Progenitor cell of endocrine pancreas (in vitro differentiated cells): Measurements from ENCODE around the gene LGALS3. TPM values are rescaled to one million over a fixed set of nuclear protein-coding genes. Genes with fewer than 3 reads are reported as not detected.

Experiments
- DNase-seq: peaks from one replicate; pipeline ENCODE4 v3.0.0; 2021; ENCODE audit warnings: low spot score; ENCODE audit not compliant: unreplicated experiment
- H3K27ac Mint-ChIP-seq: 2 replicates; pipeline ENCODE4 v1.8.0; 2021; ENCODE audit warnings: mild to moderate bottlenecking, moderate library complexity, mixed read lengths
- H3K27me3 Mint-ChIP-seq: 2 replicates; pipeline ENCODE4 v1.8.0; 2021; ENCODE audit warnings: mixed read lengths
- H3K36me3 Mint-ChIP-seq: 2 replicates; pipeline ENCODE4 v1.8.0; 2022; ENCODE audit warnings: mixed read lengths; ENCODE audit not compliant: insufficient read depth
- H3K4me1 Mint-ChIP-seq: 2 replicates; pipeline ENCODE4 v1.8.0; 2021; ENCODE audit warnings: low read depth, mixed read lengths
- H3K4me3 Mint-ChIP-seq: 2 replicates; pipeline ENCODE4 v1.8.0; 2021; ENCODE audit warnings: low read depth, mild to moderate bottlenecking, moderate library complexity, mixed read lengths
- H3K9me3 Mint-ChIP-seq: 2 replicates; pipeline ENCODE4 v1.8.0; 2021; ENCODE audit warnings: low read depth, mixed read lengths
- total RNA-seq: library from RNA; stranded (reverse); gene quantifications from 2 replicates; pipeline ENCODE4 v1.2.1, GENCODE V29; 2021
- TF ChIP-seq, protein P1 (sequence below): fragments of 200-600 bp; sonication (generic); IDR thresholded peaks from one replicate; pipeline ENCODE4 v1.5.0; 2021; ENCODE audit warnings: antibody characterized with exemption, mild to moderate bottlenecking; ENCODE audit not compliant: unreplicated experiment

LGALS3 gene
- total RNA-seq, 1 donor from 2014 or later = 27.0 TPM

DNA sequence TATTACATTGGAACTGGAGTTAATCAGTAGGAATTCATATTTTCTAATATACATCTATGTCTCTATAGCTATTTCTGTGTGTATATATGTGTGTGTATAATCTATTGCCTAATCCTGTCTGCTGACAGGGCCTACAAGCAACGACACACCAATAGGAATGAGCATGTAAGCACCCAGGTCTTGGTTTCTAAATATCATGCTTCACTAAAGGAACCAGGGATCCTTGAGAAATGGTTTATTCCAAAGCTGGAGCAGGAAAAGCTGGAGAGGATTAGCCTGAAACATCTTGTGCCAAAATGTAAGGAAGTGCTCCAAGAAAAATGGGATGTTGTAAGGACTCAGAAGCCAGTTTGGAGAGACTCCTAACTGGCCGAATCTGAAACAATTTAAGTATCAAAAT is 29.3 kb upstream of the LGALS3 start:
- peaks cover 4% of the 10 kb centered on the region for H3K9me3 Mint-ChIP-seq
- H3K27me3 Mint-ChIP-seq = no peaks in the 10 kb centered on the region
- H3K4me3 Mint-ChIP-seq = no peak overlapping the region
- H3K36me3 Mint-ChIP-seq = no peaks in the 10 kb centered on the region
- TF ChIP-seq, protein P1, sequence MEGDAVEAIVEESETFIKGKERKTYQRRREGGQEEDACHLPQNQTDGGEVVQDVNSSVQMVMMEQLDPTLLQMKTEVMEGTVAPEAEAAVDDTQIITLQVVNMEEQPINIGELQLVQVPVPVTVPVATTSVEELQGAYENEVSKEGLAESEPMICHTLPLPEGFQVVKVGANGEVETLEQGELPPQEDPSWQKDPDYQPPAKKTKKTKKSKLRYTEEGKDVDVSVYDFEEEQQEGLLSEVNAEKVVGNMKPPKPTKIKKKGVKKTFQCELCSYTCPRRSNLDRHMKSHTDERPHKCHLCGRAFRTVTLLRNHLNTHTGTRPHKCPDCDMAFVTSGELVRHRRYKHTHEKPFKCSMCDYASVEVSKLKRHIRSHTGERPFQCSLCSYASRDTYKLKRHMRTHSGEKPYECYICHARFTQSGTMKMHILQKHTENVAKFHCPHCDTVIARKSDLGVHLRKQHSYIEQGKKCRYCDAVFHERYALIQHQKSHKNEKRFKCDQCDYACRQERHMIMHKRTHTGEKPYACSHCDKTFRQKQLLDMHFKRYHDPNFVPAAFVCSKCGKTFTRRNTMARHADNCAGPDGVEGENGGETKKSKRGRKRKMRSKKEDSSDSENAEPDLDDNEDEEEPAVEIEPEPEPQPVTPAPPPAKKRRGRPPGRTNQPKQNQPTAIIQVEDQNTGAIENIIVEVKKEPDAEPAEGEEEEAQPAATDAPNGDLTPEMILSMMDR = no peak
- DNase-seq = no peak
- no peak overlapping the region for H3K27ac Mint-ChIP-seq
- H3K4me1 Mint-ChIP-seq = peaks cover 26% of the 10 kb centered on the region

DNA sequence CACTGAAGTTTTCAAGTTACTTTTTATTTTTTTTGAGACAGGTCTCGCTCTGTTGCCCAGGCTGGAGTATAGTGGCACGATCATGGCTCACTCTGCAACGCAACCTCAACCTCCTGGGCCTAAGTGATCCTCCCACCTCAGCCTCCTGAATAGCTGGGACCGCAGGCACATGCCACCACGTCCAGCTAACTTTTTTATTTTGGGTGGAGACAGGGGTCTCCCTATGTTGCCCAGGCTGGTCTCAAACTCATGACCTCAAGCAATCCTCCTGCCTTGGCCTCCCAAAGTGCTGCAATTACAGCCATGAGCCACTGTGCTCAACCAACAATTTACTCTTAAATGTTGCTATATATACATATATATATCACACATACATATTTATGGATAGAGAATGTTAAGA is 27.4 kb upstream of the LGALS3 start:
- peaks cover 4% of the 10 kb centered on the region for H3K9me3 Mint-ChIP-seq
- H3K4me1 Mint-ChIP-seq = peaks cover 26% of the 10 kb centered on the region
- H3K27ac Mint-ChIP-seq = no peak overlapping the region
- no peaks in the 10 kb centered on the region for H3K36me3 Mint-ChIP-seq
- no peak overlapping the region for H3K4me3 Mint-ChIP-seq
- no peak for DNase-seq
- TF ChIP-seq, protein P1 = no peak
- H3K27me3 Mint-ChIP-seq = no peaks in the 10 kb centered on the region

DNA sequence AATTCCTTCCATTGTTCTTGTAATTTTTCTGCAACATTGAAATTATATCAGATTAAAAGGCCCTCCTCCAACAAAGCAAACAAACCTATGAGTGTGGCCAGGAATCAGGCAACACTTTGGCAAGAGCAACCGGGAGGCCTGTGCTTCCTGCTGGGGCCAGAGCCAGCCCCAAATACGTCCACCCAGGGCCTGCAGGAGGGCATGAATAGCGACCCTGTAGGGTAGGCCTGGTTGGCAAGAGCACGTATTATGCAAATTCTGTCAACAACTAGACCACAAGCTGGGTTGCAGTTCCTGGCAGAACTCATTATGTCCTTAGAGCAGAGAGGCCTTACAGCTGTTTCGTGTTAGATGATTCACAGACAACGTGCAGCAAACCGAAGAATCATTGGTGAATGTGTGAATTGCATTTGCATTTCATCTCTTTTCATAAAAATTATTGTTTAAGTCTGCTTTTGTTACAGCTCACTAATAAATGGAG is 26.9 kb upstream of the LGALS3 start:
- H3K4me3 Mint-ChIP-seq = no peak overlapping the region
- H3K9me3 Mint-ChIP-seq = peaks cover 4% of the 10 kb centered on the region
- peak overlapping the region; percentile 99 for H3K27ac Mint-ChIP-seq
- H3K36me3 Mint-ChIP-seq = no peaks in the 10 kb centered on the region
- DNase-seq = no peak
- TF ChIP-seq, protein P1 = no peak
- H3K27me3 Mint-ChIP-seq = no peaks in the 10 kb centered on the region
- peaks cover 26% of the 10 kb centered on the region for H3K4me1 Mint-ChIP-seq

DNA sequence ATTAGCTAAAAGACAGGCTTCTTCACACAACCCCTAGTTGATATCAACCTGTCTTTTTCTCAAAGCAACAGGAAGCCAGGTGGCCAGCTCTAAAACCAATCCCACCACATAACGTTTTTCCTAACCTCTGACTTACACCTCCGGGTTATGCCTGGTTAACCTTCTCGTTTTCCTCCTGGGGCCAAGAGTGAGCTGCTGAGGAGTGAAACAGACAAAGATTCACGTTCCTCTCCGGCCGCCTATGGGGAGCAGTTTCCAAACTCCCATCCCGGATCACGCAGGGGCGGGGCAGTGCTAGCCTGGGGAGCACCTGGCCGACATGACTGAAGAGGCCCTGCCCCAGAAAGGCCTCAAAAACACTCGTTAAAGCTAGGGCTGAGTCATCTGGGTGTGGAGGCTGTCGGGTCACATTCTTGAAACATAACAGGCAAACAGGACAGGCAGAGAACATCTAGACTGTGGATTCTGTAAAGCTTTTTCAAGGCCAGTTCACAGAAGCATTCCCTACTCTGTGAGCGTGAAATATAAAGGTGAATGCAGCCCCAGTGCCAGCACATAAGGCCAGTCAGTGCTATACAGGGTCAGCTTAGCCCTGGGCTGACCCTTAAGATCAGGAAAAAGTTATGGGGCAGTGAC is 25.9 kb upstream of the LGALS3 start:
- TF ChIP-seq, protein P1 = no peak
- Mint-ChIP-seq H3K27ac (peak overlapping the region; percentile 99), H3K4me3 (peak overlapping the region; percentile 56), H3K9me3 (peaks cover 4% of the 10 kb centered on the region), H3K36me3 (no peaks in the 10 kb centered on the region), H3K4me1 (peaks cover 26% of the 10 kb centered on the region), H3K27me3 (no peaks in the 10 kb centered on the region)
- DNase-seq = peak; percentile 25

DNA sequence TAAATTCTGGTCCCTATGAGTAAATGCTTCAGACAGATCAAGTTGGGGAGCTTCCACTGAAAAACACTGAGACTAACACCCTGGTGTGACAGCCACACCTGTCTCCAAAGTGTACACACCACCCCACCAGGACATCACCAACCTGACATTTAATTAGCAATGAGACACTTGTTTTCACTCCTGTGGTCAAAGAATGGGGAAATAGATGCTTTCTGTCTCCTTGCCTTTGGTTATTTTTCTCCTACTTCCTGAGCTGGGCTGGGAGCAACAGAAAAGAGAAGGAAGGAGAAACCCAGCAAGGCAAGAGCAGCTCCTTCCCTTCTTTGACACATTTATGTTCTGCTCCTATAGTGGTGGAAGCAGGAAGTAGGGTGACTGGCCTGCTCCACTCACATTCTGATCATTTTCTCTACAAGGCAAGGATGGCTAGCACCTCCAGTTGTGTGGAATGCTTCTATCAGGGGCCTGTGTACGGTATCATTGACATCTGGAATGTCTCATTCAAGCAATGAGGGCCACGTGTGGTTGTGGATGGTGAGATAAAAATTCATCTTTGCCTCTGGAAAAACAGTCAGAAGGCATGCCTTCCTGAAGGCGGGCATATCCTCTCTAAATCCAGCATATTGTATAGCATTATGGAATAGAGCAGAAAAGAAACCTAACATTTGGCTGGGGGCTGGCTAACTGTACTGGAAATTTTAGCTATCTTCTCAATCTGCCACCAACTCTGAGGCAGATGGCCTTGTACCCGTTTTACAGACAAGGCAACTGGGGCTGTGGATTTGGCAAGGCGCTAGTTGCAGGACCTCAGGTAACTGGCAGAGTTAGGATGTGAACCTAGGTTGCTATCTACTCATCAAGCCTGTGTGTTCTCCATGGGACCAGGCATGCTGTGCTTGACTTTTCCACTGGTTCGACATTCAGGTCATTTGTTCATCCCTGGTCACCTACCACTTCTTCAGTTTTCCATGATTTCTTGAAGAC is 24.8 kb upstream of the LGALS3 start:
- Mint-ChIP-seq H3K4me1 (peaks cover 26% of the 10 kb centered on the region), H3K27me3 (no peaks in the 10 kb centered on the region), H3K9me3 (peaks cover 4% of the 10 kb centered on the region), H3K36me3 (no peaks in the 10 kb centered on the region), H3K4me3 (no peak overlapping the region), H3K27ac (peak overlapping the region; percentile 99)
- TF ChIP-seq, protein P1 = no peak
- DNase-seq = no peak
